HG03439 (cell line): ENCODE data around the gene CHID1.
A peak's percentile ranks its signal among the peaks of the same experiment; 100 is the strongest.

ENCODE experiments used
- ATAC-seq: cut with Tn5 transposase; IDR thresholded peaks from one replicate; pipeline ENCODE4 v1.9.1; 2021; ENCODE audit warnings: mild to moderate bottlenecking, moderate library complexity; ENCODE audit not compliant: unreplicated experiment

The CHID1 gene

GRCh38 chr11:933142-933851 lies 22.7 kb upstream of the CHID1 start:
- no peak for ATAC-seq

- ATAC-seq: no peak
Observed at GRCh38 chr11:932435-932834, 21.8 kb upstream of the CHID1 start.

DNA sequence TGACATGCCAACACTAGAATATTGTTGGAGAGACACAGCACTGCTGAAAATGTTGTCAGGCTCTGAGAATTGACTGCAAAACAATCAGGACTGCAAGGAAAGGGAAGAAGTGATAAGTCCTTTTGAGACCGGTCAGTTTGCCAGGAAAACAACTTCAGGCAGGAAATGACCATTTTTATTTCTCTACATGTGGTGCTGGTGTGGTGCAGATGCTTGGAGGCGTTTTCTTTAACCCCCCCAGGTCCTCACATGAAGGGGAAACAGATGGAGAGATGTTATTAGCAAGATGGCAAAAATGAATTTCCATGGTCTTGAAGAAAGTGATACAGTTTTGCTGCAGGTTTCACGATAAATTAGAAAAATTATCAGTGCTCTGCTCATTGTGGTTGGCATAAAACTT lies 20.8 kb upstream of the CHID1 start:
- ATAC-seq: no peak

GRCh38 chr11:929405-929804 lies 18.8 kb upstream of the CHID1 start:
- ATAC-seq: no peak

DNA sequence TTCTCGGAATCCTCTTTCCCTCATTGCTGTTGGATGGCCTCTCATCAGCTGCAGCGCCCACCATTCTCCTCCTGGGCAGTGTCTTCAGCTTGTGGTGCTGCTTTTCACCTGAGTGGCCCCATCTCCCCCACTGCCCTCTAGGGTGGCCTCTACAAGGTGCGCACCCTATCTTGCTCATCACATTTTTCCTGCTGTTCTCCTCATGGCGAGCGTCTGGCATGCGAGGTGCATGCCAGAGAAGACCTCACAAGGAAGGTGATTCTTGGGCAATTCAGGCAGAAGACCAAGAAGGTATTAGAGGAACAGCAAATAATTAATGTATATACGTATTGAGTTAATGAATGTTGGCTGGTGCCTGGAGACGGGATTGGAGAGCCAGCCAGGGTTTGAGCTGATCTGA lies 18.2 kb upstream of the CHID1 start:
- no peak for ATAC-seq

- no peak for ATAC-seq
Observed at GRCh38 chr11:927871-928270, 17.3 kb upstream of the CHID1 start.

DNA sequence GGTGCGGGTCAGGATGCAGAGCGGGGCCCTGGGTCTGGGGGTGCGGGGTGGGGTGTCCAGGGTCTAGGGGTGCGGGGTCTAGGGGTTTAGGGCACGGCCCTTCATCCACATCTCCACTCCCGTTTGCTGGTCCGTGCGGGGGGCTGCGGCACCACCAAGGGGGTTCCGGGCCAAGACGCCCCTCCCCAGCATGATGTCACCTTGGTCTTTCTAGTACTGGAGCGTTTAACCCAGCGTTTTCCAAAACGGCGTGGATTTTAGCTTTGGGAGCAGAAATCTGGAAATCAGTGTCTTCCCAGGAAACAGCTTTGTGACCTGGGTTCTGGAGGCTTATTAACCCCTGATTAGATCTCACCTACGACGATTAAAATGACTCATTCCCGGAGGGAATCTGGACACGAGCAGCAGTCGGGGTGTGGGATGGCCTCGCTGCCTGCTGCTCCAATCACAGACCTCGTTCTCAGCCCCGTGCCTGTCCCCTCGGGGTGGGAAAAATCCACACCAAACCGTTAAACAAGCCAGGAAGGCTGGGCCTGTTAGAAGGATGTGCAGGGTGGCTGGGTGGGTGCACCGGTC lies 15.8 kb upstream of the CHID1 start:
- no peak for ATAC-seq

DNA sequence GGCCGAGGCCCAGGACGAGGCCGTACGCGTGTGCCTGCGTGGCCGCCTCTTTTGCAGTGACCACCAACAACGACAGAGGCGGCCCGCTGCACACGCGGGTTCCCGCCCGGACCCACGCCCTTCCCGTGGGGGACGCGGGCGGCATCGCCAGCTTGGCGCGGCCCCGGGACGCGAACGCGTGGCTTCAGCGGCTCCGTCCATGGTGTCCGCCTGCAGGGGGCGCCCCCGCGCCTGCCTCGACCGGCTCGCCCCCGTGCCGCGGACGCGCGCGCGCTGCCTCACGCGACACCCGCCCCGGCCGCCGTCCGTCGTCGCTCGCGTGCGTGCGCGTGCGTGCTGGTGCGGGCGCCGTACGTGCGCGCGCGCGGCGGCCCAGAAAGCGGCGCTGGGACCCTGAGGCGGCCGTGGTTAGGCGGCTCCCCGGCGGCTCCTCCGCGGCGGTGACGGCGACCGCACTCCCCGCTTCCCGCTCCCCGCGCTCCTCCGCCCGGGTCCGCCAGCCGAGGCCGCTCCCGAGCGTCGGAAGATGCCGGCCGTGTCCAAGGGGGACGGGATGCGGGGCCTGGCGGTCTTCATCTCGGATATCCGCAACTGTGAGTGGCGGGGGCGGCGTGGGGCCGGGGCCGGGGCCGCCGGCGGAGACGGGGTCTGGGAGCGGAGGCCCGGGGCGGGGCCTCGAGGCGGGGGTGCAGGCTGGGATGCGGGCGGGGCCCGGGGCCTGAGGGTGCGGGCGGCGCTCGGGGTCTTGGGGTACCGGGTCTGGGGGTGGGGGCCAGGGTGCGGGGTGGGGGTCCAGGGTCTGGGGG lies 15.1 kb upstream of the CHID1 start, which contains the start of gene AP2A2:
Gene AP2A2, plus strand, starts transcription at position 375 of the 806 bp plus-strand sequence. Its CDS starts 152 bp downstream, at position 527.
- peak; percentile 73 for ATAC-seq

GRCh38 chr11:925158-925495 lies 14.5 kb upstream of the CHID1 start:
- ATAC-seq: no peak

GRCh38 chr11:924406-925157 lies 14.0 kb upstream of the CHID1 start:
- ATAC-seq: no peak

DNA sequence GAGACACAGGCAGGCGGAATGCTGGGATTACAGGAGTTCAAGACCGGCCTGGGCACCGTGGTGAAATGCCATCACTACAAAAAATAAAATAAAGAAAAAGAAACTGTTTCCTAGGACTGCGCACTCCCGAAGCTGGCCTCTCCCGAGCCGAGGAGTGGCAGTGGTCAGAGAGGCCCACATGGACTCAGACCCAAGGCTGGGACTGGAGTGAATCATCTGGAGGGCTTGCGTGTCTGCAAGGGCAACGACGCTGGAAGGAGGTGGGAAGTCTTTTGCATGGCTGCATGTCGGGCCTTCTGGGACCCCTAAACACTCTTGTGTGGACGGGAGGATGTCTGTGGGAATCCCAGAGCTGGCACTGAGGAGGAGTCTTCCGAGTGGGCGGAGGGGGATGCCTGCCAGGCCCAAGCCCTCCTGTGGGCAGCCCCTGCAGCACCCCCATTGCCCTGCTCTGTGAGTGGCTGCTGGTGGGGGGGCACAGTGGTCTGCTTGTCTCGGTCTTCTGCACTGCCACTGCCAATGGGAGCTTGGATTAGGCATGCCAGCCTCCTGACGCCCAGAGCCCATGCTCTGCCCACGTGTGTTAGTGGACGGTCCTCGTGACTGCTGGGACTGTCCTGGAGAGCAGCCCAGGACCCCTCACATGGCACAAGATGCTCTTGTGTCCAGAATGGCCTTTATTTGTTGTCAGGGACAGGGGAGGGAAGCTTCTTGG lies 13.2 kb upstream of the CHID1 start:
- ATAC-seq: no peak

DNA sequence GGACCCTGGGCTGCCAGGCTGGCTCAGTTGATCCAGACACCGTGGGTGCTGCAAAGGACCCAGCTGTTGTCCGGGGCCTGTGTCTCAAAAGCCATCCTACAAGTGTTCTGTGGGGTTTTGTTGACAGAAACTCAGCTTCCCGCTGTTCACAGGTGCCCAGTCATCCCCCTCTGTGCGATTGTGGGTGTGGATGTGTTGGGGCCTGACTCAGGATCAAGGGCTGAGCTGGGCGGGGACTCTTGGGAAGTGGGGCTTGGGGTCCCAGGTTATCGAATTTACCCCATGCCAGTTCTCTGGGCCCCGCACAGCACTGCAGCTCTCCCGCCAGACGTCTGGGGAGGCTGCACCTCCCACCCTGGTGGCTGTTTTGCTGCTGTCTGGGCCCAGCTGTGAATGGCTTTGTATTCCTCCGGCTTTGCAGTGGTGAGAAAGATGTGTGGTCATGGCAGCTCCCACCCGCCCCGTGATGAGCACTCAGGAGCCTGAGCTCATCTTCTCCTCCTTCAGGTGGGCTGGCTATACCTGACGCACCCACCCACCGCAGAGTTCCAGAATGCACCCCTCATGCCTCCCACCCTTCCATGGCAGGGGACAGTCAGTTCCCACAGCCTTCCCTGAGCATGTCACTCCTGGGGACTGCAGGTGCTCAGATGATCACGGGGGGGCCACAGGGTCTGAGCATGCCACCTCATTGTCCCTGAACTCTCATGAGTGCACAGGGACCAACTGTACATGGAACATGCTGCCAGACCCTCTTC lies 11.5 kb upstream of the CHID1 start:
- ATAC-seq: no peak

DNA sequence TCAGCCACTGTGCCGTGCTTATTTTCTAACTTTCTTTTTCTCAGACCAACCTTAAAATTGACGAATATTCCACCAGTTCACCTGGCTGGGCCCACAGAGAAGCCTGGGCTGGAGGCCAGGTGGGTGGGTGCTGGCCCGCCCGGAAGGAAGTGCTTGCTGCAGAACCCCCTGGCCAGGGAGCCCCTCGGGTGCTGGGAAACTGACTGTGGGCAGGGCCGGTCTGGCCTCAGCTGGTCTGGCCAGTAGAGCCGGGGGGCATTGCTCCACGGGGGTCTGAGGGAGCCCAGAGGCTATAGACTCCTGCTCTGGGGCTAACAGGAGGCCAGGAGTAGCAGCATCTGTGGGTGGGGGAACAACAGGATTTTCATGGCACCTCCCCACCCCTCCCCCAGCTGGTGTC lies 6.8 kb upstream of the CHID1 start:
- ATAC-seq: no peak

DNA sequence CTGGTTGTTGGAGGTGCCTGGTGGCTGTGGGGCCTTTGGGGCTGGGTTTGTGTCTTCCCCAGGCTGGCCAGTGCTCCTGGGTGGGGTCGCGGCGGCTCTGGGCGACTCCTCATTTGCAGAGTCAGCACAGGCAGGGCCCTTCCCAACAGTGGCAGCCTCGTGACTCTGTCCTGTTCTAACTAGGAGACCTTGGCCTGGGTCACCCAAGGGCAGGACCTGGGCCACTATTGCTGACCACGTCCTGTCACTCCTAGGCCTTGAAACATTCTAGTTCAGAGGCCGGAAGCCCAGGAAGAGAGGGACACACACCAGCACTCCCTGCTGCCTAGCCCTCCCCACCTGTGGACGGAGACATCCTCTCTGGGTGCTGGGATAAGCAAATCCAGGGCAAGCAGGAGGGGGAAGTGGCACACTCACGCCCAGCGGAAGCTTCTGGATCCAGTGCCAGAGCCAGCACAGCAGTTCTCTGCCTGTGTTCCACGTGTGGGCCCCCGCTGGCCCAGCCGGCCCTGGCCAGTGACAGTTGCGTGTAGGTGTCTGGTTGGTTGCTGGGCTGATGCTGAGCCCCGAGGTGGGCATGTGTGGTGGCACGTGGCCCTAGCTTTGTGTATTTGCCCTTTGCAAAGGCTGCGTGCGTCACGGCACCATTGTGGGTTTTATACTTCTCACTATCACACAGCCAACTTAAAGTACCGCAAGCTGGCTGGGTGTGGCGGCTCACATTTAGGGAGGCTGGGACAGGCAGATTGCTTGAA lies 4.3 kb upstream of the CHID1 start:
- no peak for ATAC-seq

- no peak for ATAC-seq
Observed at GRCh38 chr11:914204-914603, 3.6 kb upstream of the CHID1 start.

DNA sequence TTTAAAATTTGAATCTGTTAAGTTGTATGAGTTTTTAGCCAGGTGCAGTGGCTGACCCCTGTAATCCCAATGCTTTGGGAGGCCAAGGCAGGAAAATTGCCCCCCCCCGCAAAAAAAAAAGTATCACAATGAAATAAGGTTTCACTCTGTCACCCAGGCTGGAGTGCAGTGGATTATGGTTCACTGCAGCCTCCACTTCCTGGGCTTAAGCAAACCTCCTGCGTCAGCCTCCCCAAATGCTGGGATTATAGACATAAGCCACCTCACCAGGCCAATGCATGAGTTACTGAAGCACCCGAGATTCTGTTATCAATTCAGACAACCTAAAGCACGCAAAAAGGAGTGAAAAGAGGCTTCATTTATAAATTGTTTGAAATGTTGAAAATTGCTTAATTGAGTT lies 2.4 kb upstream of the CHID1 start:
- ATAC-seq: no peak

GRCh38 chr11:912266-912665 lies 1.7 kb upstream of the CHID1 start:
- ATAC-seq: no peak

DNA sequence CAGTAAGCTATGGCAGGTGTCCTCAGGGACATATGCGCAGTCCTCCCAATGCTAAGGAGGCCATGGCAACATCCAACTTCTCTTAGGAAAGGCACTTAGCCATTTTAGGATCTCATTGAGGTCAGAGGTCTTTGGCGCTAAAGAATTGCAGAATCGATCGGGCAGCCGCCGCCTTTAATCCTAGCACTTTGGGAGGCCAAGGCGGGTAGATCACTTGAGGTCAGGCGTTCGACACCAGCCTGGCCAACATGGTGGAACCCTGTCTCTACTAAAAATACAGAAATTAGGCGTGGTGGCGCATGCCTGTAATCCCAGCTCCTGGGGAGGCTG lies 1.2 kb upstream of the CHID1 start:
- ATAC-seq: no peak
